Measurements from ENCODE around the gene NUTM2F.
"Not testable (repeated sequence)": the region's sequence is repeated elsewhere in the genome, so short reads cannot be mapped to it uniquely, and the experiment has no call there.

NUTM2F gene

DNA sequence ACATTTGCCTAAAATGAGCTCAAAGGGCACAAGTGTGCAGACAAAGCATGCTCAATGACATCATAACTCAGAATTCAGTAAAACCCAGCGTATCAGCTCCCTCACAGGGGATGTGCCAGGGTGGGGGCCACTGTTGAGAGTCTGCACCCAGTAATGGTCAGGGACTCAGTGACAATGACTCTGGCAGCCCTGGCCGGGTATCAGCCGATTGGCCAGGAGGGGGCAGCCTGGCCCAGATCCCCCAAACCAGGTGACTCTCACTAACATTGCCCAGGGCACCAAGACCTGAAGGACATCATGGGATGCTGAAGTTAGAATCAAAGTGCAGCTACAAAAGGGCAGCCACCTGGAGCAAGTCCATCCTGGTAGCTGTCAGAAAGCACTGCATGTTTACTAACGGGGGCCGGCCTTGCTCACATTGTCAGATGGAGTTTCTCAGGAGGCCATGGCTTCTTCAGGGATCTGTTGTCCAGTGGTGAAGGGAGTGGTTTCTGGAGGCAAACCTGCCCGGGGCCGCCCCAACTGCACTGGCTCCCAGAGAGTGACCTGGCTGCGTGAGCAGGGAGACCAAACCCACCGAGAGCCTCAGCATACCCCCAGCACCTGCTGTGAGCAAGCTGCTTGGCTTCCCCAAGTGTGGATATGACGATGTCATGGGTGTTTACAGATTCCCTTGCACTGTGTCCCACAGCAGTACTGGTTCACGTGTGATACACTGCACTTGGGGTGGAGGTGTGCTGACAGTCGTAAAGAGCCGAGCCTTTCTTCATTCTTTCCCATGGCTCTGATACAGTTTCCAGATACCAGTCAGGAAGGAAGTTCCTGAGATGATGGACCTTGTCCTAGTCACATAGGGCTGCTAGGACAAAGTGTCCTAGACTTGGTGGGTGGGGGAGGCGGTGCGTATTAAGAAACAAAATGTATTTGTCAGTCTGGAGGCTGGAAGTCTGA lies 13.1 kb downstream of the NUTM2F start:
- DNase-seq: not testable (repeated sequence)

DNA sequence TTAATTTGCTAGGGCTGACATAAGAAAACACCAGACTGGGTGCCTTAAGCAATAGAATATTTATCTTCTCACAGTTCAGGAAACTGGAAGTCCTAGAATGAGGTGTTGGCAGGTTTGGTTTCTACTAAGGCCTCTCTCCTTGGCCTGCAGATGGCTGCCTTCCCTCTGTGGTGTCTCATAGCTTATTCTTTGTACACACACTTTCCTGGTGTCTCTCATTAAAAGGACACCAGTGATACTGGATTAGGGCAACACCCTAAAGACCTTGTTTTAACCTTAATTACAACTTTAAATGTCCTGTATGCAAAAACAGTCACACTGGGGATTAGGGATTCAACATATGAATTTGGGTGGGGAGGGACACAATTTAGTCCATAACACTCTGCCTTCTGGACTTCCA lies 25.1 kb downstream of the NUTM2F start:
- no peak for DNase-seq

DNA sequence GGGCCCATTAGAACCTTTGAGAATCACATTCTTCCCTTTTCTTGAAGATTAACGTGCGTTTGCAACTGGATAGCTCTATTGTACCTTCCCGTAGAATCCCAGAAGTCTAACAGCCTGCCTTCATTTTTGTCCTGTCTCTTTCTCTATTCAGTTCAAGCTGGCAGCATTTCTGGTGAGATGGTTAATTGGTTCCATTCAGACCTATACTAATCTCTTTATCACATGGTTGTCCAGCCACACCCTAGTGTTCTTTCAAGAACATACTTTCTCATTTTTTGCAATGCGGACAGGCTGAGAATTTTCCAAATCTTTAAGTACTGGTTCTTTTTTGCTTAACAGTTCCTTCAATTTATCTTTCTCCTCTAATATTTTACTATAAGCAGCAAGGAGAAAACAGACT lies 26.0 kb downstream of the NUTM2F start:
- no peak for DNase-seq

DNA sequence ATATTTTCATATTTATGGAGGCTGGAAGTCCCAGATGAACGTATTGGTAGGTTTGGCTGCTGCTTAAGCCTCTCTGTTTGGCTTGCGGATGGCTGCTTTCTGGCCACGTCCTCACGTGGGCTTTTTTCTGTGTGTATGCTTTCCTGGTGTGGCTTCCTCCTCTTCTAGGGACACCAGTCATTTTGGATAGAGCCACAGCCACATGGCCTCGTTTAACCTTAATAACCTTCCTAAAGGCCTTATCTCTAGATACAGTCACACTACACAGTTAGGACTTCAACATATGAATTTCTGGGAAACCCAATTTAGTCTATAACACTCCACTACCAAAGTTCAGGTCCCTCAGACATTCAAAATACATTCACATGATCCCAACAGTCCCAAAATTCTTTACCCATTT lies 26.9 kb downstream of the NUTM2F start:
- DNase-seq: no peak

DNA sequence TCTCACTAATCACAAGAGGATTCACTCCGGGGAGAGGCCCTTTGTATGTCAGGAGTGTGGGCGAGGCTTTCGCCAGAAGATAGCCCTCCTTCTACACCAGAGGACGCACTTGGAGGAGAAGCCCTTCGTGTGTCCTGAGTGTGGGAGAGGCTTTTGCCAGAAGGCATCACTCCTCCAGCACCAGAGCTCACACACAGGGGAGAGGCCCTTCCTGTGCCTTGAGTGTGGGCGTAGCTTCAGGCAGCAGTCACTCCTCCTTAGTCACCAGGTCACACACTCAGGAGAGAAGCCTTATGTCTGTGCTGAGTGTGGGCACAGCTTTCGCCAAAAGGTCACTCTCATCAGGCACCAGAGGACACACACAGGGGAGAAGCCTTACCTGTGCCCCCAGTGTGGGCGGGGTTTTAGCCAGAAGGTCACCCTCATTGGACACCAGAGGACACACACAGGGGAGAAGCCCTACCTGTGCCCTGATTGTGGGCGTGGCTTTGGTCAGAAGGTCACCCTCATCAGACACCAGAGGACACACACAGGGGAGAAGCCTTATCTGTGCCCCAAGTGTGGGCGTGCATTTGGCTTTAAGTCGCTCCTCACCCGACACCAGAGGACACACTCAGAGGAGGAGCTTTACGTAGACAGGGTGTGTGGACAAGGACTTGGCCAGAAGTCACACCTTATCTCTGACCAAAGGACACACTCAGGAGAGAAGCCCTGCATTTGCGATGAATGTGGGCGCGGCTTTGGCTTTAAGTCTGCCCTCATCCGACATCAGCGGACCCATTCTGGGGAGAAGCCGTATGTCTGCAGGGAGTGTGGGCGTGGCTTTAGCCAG lies 27.8 kb downstream of the NUTM2F start:
- no peak for DNase-seq

DNA sequence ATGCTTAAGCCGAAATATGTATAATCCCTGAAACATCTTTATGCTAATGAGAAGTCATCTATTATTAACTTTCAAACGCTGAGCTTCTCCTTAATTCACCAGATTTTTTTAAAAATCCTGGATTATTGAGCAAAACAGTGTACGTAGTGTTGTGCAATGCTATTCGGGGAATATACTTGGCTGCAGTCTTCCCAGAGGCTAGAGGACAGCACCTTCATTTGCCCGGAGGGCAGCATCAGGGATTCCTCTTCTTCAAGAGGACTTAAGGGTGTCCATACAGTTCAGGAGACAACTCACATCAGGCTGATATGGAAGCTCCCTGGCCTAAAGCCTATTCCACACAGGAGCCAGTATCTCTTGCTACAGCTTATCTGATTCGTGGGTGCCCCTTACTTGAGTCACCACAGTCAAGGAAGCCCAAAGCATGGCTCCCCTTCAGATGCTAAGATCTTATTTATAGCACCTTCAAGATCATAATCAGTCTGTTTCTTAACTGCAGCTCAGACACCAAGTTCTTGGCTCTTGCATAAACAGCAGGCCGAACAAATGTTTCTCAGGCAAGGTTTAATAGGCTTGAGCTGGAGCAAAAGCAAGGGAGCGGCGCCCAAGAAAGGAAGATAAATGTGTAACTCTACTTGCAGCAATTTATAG lies 29.4 kb downstream of the NUTM2F start:
- no peak for DNase-seq

DNA sequence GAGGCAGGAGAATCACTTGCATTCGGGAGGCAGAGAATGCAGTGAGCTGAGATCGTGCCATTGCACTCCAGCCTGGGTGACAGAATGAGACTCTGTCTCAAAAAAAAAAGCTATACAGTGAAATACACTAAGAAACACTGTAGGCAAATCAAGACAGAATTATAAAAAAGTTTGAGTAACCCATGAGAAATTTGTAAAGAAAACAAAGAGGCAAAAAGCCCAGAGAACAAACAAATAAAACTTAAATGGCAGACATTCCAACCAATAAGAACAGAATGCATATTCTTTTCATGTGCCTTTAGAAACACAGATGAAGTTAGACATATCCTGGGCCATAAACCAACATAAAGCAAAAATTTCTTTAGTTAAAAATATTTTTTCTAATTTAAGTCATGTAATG lies 38.8 kb downstream of the NUTM2F start:
- no peak for DNase-seq

DNA sequence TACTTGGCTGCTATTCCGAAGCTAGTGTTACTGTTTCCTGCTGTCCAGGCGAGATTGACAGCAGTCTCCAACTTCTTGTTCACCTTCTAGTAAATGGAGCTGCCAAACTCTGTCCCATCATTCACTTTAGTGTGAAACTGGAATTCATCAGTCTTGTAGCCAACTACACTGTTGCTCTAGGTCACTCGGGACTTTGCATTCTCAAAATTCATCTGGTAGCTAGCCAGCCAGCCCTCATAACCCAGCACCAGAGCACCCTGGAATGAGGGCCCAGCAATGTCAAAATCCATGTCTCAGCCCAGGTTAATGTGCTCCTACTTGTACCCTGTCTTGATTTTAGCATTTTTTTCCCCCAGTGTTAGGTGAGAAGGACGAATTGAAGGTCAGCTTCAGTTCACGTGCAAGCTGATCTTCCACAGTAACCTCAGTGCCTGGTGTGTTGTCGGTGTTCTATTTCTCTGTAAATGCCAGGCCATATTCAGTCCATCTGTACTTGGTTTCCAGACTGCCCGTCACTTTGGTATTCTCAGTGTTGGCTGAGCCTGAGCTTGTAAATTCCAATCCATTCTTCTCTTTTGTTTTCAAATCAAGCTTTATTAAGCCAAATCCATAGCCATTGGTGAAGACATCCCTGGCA lies 40.4 kb downstream of the NUTM2F start:
- DNase-seq: no peak

DNA sequence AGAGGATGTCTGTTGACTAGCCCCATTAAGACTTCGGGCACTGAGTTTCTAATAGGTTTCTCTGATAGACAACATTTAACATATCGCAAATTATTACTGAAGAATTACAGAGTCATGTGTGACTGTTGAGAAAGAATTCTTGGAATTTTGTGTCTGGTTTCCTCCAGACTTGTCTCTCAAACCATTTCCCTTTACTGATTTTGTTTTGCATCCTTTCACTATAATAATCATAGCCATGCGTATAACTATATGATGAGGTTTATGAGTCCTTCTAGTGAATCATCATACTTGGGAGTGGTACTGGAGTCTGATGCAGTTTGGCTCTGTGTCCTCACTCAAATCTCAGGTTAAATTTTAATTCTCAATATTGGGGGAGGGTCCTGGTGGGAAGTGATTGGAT lies 42.3 kb downstream of the NUTM2F start:
- no peak for DNase-seq

DNA sequence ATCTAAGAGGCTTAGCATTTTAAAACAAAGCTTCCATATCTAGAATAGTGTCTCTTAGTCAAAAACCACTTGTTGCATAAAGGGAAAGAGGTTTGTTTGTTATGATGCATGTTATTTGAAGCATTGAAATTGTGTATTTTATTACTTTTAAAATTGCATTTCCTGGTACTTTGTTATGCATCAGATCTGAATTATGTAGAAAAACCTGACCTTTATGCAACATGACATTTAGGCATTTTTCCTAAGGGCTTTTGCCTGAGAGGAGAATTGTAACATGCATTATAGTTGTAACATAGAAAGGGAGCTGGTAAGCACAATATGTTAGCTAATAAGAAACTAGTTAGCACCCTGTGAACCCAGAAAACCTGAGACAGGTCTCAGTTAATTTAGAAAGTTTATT lies 47.3 kb downstream of the NUTM2F start:
- DNase-seq: no peak

DNA sequence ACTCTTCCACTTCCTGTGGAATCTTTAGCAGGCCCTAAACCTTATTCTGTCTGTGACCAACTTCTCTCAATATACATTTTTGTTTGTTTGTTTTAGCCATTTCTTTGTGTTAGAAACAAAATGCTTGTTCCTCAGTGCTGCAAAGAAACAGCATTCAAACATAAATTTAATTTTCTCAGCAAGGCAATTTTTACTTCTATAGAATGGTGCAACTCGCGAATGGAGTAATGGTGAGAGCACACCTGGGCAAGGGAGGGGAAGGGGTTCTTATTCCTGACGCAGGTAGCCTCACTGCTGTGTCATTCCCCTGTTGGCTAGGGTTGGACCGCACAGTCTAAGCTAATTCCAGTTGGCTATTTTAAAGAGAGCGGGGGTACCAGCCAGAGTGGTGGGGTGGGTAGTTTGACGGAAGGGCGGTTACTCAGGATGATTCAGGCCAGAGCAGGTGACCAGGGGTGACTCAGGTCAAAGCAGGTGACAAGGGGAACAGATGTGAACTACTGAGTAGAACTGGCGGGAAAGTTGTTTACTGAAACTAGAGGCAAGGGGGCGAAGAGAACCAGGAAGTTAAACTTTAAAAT lies 47.9 kb downstream of the NUTM2F start:
- DNase-seq: no peak

DNA sequence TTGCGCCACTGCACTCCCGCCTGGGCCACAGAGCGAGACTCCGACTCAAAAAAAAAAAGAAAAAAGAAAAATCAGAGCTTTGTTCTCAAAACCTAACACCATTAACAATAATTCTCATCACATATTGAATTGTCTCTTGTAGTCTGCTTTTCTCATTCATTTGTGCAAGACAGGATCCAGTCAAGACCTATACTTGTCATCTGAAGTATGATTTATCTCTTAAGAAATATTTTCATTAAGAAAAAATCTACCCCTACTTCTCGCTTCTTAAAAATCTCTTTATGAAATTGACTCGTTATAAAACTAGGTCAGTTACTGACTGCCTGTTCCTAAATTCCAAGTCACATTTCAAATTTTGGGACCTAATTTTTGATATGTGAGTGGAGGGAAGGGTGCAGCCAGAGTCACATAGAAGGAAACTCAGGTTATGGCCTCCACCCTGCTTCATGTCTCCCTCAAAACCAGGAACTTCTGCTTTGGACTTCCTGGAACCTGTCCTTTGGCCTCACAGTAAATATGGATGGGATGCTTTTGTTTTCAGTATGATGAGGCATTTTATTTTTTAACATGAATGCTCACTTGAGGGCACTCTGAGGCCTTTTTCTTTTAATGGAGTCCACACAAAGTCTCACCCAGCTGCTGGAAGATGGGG lies 50.4 kb downstream of the NUTM2F start:
- DNase-seq: no peak

DNA sequence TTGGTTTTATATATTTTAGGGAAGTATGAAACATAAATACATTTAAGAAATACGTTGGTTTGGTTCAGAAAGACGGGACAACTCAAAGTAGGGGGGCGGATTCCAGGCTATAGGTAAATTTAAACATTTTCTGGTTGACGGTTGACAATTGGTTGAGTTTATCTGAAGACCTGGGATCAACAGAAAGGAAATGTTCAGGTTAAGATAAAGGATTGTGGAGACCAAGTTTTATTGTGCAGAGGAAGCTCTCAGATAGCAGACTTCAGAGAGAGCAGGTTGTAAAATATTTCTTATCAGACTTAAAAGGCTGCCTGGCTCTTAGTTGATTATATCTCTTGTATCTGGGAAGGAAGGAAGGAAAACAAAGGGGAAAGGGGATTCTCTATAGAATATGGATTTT lies 51.4 kb downstream of the NUTM2F start:
- DNase-seq: not testable (repeated sequence)

DNA sequence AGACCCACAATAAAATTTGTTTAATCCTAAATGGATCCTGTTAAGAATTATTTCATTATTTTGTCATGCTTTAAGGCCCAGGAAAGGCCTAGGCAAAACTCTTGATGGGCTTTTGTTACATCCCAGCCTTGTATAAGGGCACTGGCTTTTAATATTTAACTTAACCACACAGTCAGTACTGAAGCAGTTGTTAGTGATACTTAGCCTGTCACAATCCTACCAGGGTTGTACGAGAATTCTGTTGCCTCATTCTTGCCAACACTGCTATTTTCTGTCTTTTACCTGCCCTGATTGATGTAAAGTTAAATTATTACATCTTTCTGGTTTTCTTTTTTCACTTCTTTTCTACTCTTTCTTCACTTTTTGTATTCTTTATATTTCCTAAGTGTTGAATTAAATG lies 58.4 kb downstream of the NUTM2F start:
- no peak for DNase-seq

DNA sequence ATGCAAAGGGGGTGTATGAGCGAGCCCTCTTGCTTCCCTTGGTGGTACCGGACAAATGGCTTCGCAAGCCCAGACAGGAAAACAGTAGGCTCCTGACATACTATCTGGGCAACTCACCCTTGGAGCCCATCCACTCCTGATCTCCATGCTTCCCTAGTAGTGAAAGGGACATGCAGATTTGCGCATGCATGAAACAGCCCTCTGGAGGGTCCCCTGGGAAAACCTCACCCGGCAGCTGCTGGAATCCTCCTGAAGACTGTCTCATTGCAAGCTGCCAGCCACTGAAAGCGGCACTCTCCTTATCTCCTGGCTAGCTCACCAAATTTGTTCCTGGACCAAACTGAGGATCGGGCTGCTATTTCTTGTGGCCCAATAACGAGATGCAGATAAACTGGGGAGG lies 59.2 kb downstream of the NUTM2F start:
- no peak for DNase-seq

All from activated CD4-positive, alpha-beta T cell treated with anti-CD3 and anti-CD28 coated beads for 48 hours (primary cell).